Nephron progenitor cell (in vitro differentiated cells): ENCODE measurements around the gene GPR62.

Source experiments
- DNase-seq: peaks from one replicate; pipeline ENCODE4 v3.0.0; 2021
- H3K27ac Mint-ChIP-seq: 2 replicates; pipeline ENCODE4 v1.8.0; 2021; ENCODE audit warnings: mild to moderate bottlenecking, moderate library complexity, mixed read lengths
- H3K27me3 Mint-ChIP-seq: 2 replicates; pipeline ENCODE4 v1.8.0; 2021; ENCODE audit warnings: mild to moderate bottlenecking, low read depth, mixed read lengths; ENCODE audit not compliant: poor library complexity
- H3K36me3 Mint-ChIP-seq: 2 replicates; pipeline ENCODE4 v1.8.0; 2021; ENCODE audit warnings: low read depth, mixed read lengths
- H3K4me1 Mint-ChIP-seq: 2 replicates; pipeline ENCODE4 v1.8.0; 2021; ENCODE audit warnings: mixed read lengths
- H3K4me3 Mint-ChIP-seq: 2 replicates; pipeline ENCODE4 v1.8.0; 2021; ENCODE audit warnings: mild to moderate bottlenecking, moderate library complexity, mixed read lengths
- H3K9me3 Mint-ChIP-seq: 2 replicates; pipeline ENCODE4 v1.8.0; 2021; ENCODE audit warnings: mild to moderate bottlenecking, moderate library complexity, mixed read lengths
- TF ChIP-seq, protein P1 (sequence below): fragments of 200-600 bp; sonication (generic); IDR thresholded peaks from 2 replicates; pipeline ENCODE4 v1.5.0; 2021; ENCODE audit warnings: antibody characterized with exemption

GPR62 gene

DNA sequence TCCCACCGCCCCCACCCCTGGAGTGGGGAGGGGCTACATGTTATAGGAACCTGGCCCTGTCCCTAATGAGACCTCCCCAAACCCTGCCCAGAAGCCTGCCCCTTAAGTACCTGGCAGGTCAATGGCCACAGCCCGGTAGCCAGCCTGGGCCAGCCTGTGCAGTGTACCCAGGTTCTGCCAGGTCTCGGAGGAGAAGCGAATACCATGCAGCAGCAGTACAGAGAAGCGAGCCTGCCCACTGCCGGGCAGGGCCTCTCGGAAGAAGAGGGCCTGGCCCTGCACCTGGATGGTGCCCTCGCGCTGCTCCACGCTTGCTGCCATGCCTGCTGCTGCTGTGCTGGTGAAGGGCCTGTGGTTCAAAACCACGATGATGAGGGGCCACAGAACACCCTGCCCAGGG is 16.2 kb downstream of the GPR62 start:
- no peaks in the 10 kb centered on the region for H3K9me3 Mint-ChIP-seq
- no peaks in the 10 kb centered on the region for H3K36me3 Mint-ChIP-seq
- TF ChIP-seq, protein P1, sequence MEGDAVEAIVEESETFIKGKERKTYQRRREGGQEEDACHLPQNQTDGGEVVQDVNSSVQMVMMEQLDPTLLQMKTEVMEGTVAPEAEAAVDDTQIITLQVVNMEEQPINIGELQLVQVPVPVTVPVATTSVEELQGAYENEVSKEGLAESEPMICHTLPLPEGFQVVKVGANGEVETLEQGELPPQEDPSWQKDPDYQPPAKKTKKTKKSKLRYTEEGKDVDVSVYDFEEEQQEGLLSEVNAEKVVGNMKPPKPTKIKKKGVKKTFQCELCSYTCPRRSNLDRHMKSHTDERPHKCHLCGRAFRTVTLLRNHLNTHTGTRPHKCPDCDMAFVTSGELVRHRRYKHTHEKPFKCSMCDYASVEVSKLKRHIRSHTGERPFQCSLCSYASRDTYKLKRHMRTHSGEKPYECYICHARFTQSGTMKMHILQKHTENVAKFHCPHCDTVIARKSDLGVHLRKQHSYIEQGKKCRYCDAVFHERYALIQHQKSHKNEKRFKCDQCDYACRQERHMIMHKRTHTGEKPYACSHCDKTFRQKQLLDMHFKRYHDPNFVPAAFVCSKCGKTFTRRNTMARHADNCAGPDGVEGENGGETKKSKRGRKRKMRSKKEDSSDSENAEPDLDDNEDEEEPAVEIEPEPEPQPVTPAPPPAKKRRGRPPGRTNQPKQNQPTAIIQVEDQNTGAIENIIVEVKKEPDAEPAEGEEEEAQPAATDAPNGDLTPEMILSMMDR = no peak
- no peak overlapping the region for H3K27ac Mint-ChIP-seq
- DNase-seq = no peak
- peaks cover 2% of the 10 kb centered on the region for H3K27me3 Mint-ChIP-seq
- peaks cover 67% of the 10 kb centered on the region for H3K4me1 Mint-ChIP-seq
- peak overlapping the region; percentile 23 for H3K4me3 Mint-ChIP-seq

DNA sequence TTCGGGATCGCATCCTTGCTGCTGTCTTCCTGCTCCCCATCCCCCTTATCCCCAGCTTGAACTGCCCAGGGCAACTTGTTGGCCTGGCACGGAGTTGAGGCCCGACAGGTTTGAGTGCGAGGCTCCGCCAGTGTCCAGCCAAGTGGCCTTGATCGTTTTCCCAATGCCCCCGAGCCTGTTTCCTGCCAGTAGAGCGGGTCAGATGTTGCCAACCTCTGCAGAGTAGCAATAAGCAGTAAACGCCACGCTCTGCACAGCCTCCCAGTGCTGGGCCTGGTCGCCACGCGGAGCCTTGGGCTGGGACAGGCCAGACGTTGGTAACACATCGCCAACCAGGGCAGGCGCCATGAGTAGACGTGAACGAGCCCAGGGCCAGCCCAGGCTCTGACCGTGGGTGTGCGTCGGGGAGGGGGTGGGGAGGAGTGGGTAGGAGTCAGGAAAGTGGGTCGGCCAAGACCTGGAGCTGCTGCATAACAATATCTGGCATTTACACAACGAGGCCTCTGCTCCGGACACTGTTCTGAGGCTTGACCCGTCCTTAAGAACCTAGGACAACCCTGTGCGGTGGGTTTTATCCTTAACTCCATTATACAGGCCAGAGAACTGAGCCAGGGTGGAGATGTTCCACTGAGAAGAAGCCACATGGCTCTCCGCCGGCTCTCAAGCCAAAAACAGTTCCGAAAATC is 19.2 kb downstream of the GPR62 start:
- peaks cover 2% of the 10 kb centered on the region for H3K27me3 Mint-ChIP-seq
- H3K36me3 Mint-ChIP-seq = no peaks in the 10 kb centered on the region
- TF ChIP-seq, protein P1 = peak; percentile 8
- H3K4me1 Mint-ChIP-seq = peaks cover 63% of the 10 kb centered on the region
- H3K27ac Mint-ChIP-seq = peak overlapping the region; percentile 71
- no peaks in the 10 kb centered on the region for H3K9me3 Mint-ChIP-seq
- H3K4me3 Mint-ChIP-seq = peak overlapping the region; percentile 85
- DNase-seq = no peak

DNA sequence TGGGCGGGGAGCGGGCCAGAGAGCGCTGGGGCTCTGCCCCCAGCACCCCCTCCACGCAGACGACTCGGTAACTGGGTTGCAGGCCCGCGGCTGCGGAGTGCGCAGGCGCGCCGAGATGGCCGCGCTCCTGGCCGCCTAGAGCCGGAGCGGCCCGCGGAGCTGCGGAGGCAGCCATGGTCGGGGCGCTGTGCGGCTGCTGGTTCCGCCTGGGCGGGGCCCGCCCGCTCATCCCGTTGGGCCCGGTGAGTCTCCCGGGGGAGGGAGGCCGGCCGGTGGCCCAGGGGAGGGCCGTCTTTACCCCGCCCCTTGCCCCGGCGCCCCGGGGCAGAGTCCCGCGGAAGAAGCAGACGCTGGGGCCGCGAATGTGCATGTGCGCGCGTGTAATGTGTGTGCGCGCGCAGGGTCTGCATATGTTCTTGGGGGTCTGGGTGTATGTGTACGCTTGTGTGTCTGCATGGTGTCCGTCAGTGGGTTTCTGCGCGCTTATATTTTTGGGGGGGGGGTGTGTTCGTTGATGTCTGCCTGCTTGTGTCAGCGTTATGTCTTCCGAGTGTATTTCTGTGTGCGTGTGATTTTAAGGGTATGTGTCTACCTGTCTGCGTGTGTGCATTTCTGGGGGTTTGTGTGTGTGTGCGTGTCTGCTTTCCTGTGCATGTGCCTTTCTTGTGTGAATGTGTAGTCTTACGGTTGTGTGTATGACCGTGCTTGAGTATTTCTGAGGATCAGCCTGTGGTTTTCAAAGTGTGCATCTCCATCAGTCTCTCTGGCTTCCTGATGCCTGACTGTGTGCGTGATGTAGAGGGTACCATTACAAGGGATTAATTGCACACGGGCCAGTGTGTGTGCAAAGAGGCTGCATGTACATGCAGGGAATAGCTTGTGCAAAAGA is 20.0 kb downstream of the GPR62 start, which contains the start of gene ABHD14A:
ABHD14A (plus strand) TSS at position 102 of the 889 bp plus-strand sequence; CDS start at position 174, 72 bp downstream.
- Mint-ChIP-seq H3K36me3 (no peaks in the 10 kb centered on the region), H3K27ac (peak within 1 kb of the TSS; percentile 98), H3K9me3 (no peaks in the 10 kb centered on the region), H3K4me3 (peak within 1 kb of the TSS; percentile 87), H3K4me1 (peaks cover 56% of the 10 kb centered on the region), H3K27me3 (peaks cover 2% of the 10 kb centered on the region)
- peak; percentile 75 for DNase-seq
- TF ChIP-seq, protein P1 = no peak

DNA sequence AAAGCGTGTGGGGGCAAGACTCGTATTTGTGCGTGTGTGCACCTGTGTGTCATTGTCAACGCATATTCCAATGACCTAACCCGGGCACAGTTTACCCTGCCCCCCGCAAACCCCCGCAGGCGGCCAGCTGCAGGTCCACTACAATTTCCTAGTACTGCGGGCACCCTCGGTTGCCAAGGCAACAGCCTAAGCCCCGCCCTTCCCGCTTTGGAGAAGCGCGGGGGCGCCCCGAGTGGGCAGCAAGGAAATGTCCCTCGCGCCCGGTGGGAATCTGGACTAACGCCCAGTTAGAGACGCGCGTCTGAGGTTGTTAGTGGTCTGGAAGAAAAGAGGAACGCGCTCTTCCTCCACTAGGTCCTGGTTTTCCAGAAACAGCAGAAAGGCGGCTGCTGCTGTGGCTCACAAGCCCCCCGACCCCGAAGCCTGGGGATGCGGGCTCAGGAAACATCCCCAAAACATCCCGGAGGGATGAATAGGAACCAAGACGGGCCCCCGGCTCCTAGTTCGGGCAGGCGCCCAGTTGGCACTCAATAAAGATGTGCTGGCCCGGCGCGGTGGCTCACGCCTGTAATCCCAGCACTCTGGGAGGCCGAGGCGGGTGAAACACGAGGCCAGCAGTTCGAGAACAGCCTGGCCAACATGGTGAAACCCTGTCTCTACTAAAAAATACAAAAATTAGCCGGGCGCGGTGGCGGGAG is 20.8 kb downstream of the GPR62 start:
- Mint-ChIP-seq H3K27me3 (peaks cover 2% of the 10 kb centered on the region), H3K9me3 (no peaks in the 10 kb centered on the region), H3K4me3 (peak overlapping the region; percentile 87), H3K27ac (no peak overlapping the region), H3K36me3 (peaks cover 3% of the 10 kb centered on the region), H3K4me1 (peaks cover 49% of the 10 kb centered on the region)
- DNase-seq = peak; percentile 84
- TF ChIP-seq, protein P1 = peak; percentile 17

DNA sequence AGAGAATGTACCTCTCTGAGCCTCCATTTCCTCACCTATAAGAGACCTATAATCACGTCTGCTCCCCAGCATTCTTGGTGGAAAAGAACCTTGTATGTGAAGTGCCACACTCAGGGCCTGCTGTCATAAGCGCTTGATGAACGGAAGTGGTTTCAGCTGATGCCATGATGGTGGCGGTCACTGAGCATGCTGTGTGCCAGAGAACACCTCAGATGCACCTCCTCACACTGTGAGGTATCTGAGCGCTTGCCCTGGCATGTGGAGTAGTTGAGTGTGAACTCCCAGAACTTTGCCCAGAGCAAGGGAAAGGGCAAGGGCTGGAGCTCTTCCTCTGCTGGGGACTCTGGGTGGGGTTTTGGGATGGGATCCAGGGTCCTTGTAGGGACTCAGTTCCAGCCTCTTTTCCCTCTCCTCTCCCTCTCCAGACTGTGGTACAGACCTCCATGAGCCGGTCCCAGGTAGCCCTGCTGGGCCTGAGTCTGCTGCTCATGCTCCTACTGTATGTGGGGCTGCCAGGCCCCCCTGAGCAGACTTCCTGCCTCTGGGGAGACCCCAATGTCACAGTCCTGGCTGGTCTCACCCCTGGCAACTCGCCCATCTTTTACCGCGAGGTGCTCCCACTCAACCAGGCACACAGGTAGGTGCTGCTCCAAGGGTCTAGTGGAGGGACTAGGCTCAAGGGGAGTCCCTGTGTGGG is 22.4 kb downstream of the GPR62 start:
- H3K27ac Mint-ChIP-seq = no peak overlapping the region
- H3K36me3 Mint-ChIP-seq = peaks cover 7% of the 10 kb centered on the region
- H3K4me1 Mint-ChIP-seq = peaks cover 55% of the 10 kb centered on the region
- no peak for DNase-seq
- H3K4me3 Mint-ChIP-seq = no peak overlapping the region
- TF ChIP-seq, protein P1 = no peak
- no peaks in the 10 kb centered on the region for H3K9me3 Mint-ChIP-seq
- peaks cover 2% of the 10 kb centered on the region for H3K27me3 Mint-ChIP-seq
